Stimulated activated CD4-positive, alpha-beta T cell treated with anti-CD3 and anti-CD28 coated beads, TNF-alpha, amount 100 ng/mL, for 48 hours (primary cell): Measurements from ENCODE around the gene PXDN.
"Not testable (repeated sequence)": the region's sequence is repeated elsewhere in the genome, so short reads cannot be mapped to it uniquely, and the experiment has no call there.

Source experiments
- DNase-seq, 3 donors: peaks; one replicate each; pipeline ENCODE4 v3.0.0-alpha.2; 2020; ENCODE audit warnings: low read depth in 3 of 3

The PXDN gene

DNA sequence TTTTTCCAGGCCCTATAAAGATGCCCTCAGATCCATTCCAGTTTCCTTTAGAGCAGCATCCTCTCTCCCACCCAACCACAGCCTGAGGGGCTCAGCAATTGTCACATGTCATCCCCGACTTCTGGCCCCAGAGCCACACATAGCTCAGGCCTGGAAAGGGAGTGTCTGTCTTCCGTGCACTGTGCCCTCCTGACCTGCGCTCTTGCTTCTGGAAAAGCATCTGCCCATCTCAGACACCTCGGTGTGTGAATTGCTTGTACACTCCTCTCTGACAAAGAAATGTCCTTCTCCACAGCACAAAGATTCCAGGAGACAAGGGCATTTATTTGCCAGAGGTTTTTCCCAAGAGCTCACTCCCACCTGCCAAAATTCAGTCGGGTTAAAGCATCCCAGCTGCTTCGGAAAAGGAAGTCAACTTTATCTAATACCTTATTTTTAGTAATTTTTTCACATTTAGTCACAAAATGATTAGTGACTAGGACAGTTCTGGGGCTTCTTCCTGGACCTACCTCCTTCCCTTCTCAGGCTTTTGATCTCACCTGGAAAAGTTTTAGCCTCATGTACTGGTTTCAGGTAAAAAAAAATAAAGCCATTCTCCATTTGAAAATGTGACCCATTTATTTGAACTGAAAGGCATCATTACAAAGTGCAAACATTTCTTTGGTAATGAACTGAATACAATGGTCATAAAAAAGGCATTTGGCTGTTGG lies 112.9 kb downstream of the PXDN start:
- DNase-seq, result no peak

DNA sequence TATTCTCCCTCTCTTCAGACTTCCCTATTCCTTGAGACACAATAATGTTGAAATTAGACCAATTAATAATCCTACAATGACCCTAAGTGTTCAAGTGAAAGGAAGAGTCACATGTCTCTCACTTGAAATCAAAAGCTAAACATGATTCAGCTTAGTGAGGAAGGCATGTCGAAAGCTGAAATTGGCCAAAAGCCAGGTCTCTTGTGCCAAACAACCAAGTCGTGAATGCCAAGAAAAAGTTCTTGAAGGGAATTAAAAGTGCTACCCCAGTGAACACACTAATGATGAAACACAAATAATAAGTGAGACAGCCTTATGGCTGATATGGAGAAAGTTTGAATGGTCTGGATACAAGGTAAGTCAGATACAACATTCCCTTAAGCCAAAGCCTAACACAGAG lies 115.4 kb downstream of the PXDN start:
- no peak for DNase-seq

DNA sequence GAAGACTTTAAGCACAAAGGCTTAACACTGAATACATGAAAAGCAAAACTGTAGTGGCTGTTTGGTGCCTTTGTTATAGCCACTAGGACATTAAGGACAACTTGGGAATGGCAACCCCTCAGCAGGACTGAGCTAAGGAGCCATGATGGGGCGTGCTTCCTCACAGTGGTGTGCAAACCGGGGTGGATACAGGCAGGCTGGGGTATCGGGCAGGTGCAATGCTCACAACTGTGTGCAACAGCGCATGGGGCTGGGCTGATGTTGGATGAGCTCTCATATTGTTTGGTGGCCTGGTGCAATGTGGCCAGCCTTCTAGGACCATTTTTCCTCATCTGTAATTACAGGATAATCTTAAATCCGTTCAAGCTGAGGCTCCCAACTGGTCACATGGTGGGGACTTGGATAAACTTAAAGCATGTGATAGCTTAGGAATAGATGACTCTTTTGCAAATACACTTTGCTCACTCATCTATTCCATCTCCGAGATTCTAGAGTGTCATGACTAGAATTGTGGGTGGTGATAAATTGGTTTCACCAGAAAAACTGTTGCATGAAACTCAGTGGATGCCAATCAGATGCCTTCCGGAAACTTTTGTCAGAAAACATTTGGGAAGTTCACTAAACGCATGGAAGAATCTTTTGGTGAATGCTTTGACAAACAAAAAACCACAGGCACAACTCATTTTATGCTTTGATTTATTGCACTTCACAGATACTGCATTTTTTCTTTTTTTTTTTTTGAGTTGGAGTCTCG lies 116.5 kb downstream of the PXDN start:
- DNase-seq, result no peak

DNA sequence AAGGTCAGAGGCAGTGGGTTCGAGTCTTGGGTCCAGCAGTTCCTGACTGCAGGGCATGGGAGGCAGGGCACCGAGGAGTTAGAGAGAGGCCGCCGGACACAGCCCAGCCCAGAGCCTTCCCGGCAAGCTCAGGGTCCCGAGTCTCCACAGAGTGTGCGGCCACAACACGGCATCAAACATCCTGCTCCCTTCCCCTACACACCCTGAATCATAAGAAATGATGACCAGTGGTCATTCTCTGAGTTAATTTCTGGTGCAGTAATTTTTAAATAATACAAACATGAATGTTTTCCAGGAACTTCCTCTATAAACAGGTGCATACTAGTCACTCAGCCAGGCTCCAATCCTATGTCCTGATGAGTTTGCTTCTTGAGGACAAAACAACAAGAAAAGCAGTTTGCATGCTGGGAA lies 118.0 kb downstream of the PXDN start:
- no peak for DNase-seq

DNA sequence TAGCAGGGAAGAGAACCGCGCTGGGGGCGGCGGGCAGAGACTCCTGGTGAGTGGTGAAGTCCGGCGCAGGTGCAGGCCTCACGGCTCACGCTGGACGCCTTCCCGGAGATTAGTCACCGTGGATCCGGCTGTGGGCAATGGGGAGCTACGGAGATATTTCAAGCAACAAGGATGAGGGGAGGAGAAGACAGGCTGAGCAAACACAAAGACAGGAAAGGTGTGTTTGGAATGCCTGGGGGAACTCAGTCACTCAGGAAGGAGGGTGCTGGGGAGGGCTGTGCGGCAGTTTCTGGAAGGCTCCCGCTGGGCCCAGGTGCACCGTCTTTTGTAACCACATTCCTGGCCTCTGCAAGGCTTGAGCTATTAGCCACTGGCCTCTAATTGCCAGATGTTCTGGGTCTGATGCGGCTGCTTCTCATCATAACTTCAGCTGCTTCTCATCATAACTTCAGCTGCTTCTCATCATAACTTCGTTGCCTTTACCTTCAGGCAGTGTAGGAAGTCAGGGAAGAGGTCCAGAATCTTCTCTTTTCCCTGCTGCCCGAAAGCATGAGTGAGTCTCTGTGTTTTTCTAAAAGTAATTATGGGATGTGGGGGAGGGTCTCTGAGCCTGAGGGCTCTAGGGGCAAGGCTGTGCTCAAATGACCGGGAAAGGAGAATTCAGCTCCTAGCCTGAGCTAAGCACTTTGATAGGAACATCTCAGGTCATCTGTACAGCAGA lies 118.9 kb downstream of the PXDN start:
- DNase-seq, result no peak

DNA sequence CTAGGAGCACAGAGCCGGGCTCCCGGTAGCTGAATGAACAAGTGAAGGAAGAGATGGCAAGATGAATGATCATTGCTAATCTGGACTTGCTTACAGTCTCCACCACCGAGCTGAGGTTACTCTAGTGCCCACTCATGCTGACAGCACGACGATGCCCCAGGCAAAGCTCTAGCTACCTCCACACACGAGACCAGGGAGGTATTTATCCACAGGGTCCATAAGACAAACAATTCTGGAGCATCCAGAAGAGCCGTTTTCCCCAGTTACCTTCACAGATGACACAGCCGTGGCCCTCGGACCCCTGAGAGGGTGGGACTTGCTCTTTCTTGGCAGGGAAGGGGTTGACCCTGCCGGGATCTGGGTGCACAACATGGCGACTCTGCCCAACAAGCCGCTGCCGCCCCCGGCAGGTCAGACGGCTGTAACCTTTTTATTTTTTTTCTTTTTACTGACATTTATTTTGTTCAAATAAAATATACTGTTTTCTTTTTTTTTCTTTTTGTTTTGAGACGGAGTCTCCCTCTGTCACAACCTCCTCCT lies 120.3 kb downstream of the PXDN start:
- DNase-seq, result no peak

DNA sequence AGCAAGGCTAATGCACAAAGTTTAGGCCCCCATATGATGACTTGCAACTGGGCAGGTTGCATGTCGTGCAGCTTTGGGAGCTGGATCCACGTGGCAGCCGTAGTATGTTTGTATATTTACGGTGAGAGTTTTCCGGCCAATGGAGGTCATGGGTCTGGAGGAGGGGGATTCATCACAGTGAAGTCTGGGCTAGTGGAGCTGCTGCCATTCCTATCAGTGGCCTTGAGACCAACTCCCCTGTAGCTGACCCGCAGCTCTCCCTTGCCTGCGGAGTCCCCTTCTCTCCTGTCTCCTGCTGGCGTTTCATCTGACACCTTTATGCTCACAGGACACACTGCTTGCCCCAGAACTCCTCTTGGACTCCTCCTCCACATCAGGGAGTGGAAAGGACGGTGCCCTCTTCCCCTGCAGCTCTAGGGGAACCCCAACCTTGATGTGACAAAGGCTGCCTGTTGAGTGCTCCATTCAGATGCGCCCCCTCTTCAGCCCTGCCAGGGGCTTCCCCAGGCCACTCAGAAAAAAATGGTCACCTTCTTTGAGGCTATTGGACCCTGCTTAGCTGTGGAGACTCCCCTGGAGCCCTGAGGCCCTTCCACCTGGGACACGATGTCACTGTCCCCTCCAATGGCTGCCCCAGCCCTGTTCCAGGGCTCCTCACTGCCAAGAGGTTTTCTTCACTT lies 121.7 kb downstream of the PXDN start:
- DNase-seq, result no peak

DNA sequence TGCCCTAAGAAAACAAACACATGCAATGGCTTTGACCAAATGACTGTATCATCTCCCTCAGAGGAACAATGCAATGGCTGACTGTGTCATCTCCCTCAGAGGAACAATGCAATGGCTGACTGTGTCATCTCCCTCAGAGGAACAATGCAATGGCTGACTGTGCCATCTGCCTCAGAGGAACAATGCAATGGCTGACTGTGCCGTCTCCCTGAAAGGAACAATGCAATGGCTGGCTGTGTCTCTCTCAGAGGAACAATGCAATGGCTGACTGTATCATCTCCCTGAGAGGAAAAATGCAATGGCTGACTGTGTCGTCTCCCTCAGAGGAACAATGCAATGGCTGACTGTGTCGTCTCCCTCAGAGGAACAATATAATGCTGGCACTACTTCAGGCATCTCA lies 122.3 kb downstream of the PXDN start:
- DNase-seq, result not testable (repeated sequence)

DNA sequence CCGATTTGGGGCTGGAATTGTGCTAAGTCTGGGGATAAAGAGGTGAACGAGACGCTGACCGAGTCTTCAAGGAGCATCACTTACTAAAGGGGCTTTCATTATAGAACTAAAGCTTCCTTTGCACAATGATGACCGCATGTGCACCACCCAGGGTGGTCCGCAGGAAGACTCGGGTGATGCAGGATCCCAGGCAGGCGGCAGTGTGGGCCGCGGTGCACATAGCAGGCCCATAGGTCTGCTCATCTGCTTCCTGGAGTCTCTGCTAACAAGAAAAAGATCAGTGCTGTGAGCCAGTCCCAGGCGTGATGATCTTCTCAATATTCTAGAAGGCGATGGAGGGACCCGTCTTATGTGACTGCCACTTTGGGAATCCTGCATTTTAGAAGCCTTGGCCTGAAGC lies 122.8 kb downstream of the PXDN start:
- no peak for DNase-seq

DNA sequence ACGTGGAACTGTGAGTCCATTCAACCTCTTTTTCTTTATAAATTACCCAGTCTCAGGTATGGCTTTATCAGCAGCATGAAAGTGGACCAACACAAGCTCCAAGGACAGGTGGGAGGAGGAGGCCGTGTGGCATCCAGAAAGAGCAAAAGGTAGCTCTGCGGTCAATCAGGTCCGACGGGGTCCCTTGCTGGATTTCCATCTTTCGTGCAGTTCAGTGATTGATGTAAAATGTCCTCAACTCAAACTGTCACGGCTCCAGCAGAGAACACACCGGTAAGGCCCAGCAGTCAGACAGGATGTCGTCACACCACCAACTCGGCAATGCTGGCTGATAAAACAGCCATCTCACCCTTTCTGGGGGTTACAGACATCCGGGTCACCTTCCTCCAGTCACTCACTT lies 123.3 kb downstream of the PXDN start:
- DNase-seq, result no peak

DNA sequence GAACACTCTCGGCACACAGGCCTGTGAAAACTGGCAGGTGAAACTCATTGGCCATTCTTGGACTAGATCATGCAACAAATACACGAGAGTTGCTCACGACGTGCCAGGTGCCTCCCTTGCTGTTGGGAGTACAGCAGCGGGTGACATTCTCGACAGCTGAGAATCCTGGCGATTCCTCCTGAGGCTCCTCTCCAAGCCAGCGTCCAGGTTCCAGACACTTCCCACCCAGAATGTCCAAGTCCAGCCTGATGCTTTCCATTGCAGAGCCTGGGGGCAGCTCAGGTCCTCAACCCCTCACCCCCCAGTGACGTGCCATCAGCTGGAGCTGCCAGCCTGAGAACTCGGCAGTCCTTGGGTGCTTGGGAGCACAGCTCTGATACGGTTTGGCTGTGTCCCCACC lies 124.2 kb downstream of the PXDN start:
- no peak for DNase-seq

DNA sequence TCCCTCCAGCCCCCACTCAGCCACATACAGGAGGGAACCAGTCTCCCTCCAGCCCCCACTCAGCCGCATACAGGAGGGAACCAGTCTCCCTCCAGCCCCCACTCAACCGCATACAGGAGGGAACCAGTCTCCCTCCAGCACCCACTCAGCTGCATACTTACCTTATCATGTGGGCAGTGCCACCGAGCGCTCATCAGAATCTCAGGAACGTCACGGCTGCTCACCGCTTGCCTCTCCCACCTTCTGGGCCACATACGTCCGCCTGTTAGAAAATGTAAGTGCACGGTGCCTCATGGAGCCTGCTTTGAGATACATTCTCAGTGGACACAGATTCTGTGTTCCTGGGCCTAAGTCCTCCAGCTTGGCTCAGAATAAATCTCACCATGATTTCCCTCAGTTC lies 124.8 kb downstream of the PXDN start:
- DNase-seq, result no peak

DNA sequence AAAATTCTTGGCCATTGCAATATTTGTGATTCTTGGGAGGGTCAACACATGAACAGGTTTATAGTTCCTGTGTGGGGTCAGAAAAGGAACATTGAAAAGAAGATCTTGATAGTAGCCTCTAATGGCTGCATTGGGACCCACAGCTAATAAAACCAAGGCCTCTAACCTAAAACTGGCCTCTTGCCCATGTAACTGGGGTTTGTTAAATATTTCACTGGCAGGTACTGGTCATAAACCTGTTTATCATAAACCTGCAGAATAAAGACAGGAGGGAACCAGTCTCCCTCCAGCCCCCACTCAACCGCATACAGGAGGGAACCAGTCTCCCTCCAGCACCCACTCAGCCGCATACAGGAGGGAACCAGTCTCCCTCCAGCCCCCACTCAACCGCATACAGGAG lies 125.3 kb downstream of the PXDN start:
- DNase-seq, result no peak

DNA sequence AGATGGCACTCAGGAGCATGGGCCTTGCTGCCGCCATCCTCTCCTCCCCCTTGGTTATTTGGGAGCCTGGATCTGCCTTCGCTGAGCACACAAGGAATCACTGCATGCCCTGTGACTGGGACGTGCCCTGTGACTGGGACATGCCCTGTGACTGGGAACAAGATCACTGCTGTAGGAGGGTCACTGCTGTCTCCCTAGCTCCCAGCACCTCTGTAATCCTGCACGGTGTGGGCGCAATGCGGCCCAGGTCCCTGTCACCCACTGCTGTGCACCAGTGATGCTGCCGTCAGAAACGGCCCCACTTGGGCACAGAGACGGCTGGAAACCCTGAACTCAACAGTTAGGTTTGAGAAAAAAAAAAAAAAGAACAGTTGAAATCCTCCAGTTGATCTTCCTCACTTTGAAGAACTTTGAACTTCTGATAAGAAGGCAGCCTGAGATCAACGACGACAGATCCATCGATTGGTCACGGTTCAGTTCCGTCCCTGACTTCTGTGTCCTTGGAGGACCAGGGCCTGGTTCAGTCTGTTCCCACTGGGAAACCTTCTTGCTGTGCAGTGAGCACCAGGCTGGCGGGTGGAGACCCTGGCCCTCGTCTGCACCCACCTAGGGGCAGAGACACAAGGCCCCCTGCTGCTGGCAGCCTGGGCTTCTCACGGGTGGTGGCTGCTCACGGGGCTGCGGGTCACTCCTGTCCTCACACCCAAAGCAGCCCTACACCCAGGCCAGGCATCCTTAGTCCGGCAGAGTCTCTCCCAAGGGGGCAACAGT lies 125.9 kb downstream of the PXDN start:
- DNase-seq, result no peak

DNA sequence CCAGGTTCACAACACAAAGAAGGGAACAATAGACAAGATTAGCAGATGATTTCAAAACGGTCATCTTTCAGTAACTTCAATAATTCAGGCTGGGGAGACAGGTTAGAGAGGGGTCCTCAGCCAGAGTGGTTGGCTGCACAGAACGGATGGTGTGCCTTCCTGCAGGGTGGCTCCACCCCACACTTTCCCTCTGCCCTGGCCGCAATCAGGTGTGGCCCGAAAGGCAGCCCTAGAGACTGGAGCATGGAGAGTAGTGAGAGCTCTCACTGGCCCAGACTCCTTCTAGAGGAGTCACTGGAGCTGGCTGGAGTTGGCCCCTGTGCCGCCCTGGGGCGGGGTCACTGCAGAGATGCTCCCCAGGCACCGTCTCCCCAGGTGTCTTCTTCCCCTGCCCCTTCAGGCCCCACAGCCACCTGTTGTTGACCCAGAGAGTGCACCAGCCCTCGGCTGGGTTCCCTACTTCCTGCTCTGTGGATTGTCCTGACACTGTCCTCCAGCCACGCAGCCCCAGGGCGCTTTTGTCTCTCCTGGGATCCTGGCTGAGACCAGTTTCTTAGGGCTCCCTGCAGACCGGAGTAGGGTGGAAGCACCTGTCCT lies 126.8 kb downstream of the PXDN start:
- no peak for DNase-seq

DNA sequence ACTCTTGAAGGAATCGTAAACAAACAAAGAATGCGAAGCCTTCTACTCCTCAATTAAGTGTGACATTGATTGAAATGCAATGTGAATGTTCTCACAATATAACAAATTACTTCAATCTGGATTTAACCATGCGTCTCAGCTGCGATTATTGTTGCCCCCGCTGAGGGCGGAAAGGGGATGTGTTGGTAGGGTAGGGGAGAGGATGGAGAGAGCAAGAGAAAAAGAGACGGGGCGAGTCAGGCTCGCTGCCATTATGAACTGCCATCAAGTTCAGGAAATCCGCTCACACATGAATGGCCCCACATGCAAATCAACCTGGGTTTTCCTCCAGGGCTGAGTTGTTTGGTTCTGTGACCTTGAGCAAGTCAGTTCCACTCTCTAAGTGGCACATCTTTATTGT lies 129.8 kb downstream of the PXDN start:
- no peak for DNase-seq

DNA sequence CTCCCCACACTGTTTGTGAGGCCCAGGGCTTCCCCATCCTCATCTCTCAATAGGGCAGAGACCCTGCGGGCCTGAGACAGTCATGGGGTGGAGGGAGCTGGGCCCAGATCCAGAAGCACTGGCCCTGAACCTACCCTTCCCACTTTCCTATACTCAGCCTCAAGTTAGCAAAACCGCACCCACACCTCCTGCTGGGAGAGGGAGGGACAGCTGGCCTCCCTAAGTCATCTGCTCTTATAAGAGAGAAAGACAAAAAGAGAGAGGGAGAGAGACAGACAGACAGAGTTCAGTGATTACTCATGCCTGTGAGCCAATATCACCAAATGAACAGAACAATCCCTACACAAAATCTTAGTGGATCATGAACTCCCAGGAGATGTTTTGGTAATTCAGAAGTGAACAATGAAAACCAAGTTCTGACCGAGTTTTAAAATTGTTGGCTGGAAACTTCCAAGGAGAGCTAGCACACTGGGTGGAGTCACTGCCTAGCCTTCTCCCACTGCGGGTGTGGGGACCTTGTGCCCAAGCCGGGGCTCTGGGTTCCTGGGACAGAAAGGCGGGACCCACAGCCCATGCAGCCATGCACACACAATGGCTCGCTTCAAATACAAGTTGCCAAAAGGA lies 130.5 kb downstream of the PXDN start:
- no peak for DNase-seq

DNA sequence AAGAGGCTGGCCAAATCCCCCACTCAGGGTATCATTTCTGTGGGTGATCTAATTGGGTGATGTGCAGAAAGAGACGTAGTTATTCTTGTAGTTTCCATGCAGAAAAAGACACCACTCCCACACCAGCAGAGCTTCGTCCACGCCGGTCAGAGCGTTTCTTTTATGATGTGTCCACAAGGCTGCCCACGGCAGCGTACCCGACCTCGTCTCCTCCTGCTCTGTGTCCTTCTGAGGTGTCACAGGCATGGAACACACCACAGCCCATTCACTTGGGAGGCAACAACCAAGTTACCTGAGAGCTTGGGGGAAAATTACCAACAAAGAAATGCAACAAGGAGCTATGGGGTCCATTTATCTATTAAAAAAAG lies 131.3 kb downstream of the PXDN start:
- DNase-seq, result no peak

DNA sequence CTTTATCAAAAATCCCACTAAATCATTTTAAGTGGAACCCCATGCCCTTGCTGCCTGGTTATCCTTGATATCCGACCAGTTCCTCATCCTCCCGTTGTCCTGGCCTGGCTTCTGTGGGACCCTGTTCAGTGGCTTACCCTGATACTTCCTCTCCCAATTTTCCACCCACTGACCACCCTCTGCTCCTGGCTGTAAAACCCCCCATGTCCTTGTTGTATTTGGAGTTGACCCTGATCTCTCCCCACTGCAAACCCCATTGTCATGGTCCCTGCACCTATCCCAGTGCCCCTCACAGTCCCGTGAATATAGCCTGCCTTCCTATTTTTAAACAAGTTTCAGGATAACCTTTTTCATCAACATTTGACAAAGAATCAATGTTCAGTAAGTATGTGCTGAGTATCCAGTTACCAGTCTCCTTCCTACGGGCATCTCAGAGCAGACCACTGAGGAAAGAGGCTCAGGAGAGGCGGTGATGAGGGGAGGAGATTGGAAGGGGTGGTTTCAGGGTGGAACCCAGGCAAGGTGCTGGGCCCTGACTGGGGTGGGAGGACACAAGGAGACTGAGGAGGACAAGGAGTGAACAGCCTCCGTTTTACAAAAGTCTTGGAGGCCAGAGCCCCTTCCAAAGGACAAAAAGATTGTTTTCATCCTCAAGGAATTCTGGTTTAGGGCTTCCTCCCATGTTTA lies 131.8 kb downstream of the PXDN start:
- no peak for DNase-seq

DNA sequence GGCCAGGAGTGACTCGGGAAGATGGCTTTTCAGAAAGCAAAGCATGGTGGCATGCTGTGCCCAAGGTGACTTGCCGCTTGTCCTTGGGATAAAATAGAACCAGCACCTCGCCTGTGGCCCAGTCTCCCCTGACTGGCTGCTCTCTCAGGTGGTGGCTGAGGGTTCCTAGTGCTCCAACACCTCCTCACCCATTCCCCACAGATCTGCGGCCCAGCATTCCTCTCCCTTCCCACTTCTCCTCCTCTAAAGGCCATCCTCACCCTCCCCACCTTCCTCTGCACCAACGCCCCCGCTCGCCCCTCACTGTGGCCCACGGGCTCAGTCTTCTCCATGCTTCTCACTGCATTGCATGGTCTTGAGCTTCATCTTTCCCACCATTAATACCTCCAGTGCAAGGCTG lies 132.4 kb downstream of the PXDN start:
- no peak for DNase-seq
